K562 (cell line): ENCODE data around the gene VPS13D. TPM values are rescaled to one million over a fixed set of nuclear protein-coding genes. Genes with fewer than 3 reads are reported as not detected.

Source experiments
- ATAC-seq: fragments of 200-7000 bp; cut with Tn5 transposase; 3 replicates; pipeline ENCODE4 v1.9.1; 2020; ENCODE audit warnings: moderate library complexity
- BruUV-seq: library from RNA; stranded (reverse); fragments of 400-500 nt; replicated peaks from 2 replicates; lab custom pipeline; 2021; lab: Mats Ljungman, UMichigan
- CTCF ChIA-PET: fragments of 300-600 bp; formaldehyde crosslinking; extraction: SDS; loops from one replicate; lab custom pipeline; 2021; ENCODE audit warnings: low intra/inter-chr PET ratio; lab: Yijun Ruan, JAX
- POLR2A ChIA-PET: fragments of 300-600, 350-650 bp; sonication (Branson Sonifier 250); formaldehyde crosslinking; extraction: SDS; loops from one replicate; lab custom pipeline; 2021; ENCODE audit warnings: antibody characterized with exemption, inconsistent platforms; lab: Yijun Ruan, JAX
- DNase-seq, 4 experiments: peaks; one replicate each; pipeline versions ENCODE4 v3.0.0 to v3.0.0-alpha.2; 2011 to 2018; ENCODE audit warnings: low spot score in 3 of 4, mixed read lengths in 3 of 4; ENCODE audit errors: extremely low read depth in 1 of 4
- FAIRE-seq: peaks from 2 replicates; lab custom pipeline; 2011; peaks lifted over from hg19 to GRCh38; lab: Jason Lieb, UNC
- H2AFZ ChIP-seq: 2 replicates; pipeline ENCODE4 v1.6.0; 2011; ENCODE audit warnings: low read depth, low read length, control low read depth, inconsistent platforms
- H3K27ac ChIP-seq: fragments of 200-600 bp; 3 replicates; pipeline ENCODE4 v1.8.0; 2011; ENCODE audit warnings: low read depth, mild to moderate bottlenecking, control low read depth, inconsistent platforms, low read length, moderate library complexity, mixed read lengths; ENCODE audit errors: extremely low read depth
- H3K27me3 ChIP-seq, 2 experiments: fragments of 300-600 bp in 1 of 2; 2 replicates in 1 of 2; 3 replicates in 1 of 2; pipeline versions ENCODE4 v1.6.0 to v1.8.0; 2011; ENCODE audit warnings: inconsistent platforms in 2 of 2, low read length in 2 of 2, mild to moderate bottlenecking in 1 of 2, mixed read lengths in 1 of 2, moderate library complexity in 1 of 2; ENCODE audit not compliant: control insufficient read depth in 2 of 2, insufficient read depth in 2 of 2
- H3K36me3 ChIP-seq: fragments of 300-600 bp; 3 replicates; pipeline ENCODE4 v1.8.0; 2011; ENCODE audit warnings: mild to moderate bottlenecking, low read length, inconsistent platforms; ENCODE audit not compliant: control insufficient read depth, insufficient read depth
- H3K4me1 ChIP-seq, 2 experiments: fragments of 200-600 bp in 1 of 2; replicated peaks in 1 of 2; 2 replicates in 1 of 2; 3 replicates in 1 of 2; pipeline versions ENCODE4 v1.5.1 to v1.8.0; 2011; ENCODE audit warnings: inconsistent platforms in 2 of 2, low read length in 2 of 2, mild to moderate bottlenecking in 1 of 2, mixed read lengths in 1 of 2, moderate library complexity in 1 of 2; ENCODE audit not compliant: control insufficient read depth in 2 of 2, insufficient read depth in 2 of 2
- H3K4me2 ChIP-seq: 2 replicates; pipeline ENCODE4 v1.6.1; 2011; ENCODE audit warnings: low read length, control low read depth, inconsistent platforms, mixed read lengths; ENCODE audit not compliant: insufficient read depth
- H3K4me3 ChIP-seq: fragments of 200-600 bp; sonication (generic), shearing (Covaris generic); 2 replicates; pipeline ENCODE4 v1.5.1; 2016; ENCODE audit warnings: control low read depth, inconsistent platforms
- H3K79me2 ChIP-seq: fragments of 200-600 bp; 3 replicates; pipeline ENCODE4 v1.8.0; 2011; ENCODE audit warnings: low read length, inconsistent platforms; ENCODE audit not compliant: control insufficient read depth, insufficient read depth
- H3K9ac ChIP-seq, 2 experiments: 2 replicates each; pipeline versions ENCODE4 v1.6.0 to v1.6.1; 2011; ENCODE audit warnings: low read depth in 2 of 2, low read length in 2 of 2, control low read depth in 1 of 2, inconsistent platforms in 1 of 2, mild to moderate bottlenecking in 1 of 2, mixed read lengths in 1 of 2; ENCODE audit not compliant: insufficient read depth in 1 of 2
- H3K9me1 ChIP-seq: one replicate; pipeline ENCODE4 v1.6.0; 2011; ENCODE audit warnings: inconsistent platforms, mild to moderate bottlenecking, low read length, moderate library complexity; ENCODE audit not compliant: control insufficient read depth, insufficient read depth
- H3K9me3 ChIP-seq: replicated peaks from 2 replicates; pipeline ENCODE4 v1.5.1; 2011; ENCODE audit warnings: low read depth, low read length, inconsistent platforms; ENCODE audit not compliant: control insufficient read depth, insufficient read depth
- H4K20me1 ChIP-seq: replicated peaks from 2 replicates; pipeline ENCODE4 v1.6.1; 2011; ENCODE audit warnings: low read length, inconsistent platforms, mixed read lengths; ENCODE audit not compliant: control insufficient read depth, insufficient read depth
- CBX5 ChIP-seq: IDR thresholded peaks from 2 replicates; pipeline ENCODE4 v1.6.1; 2014; ENCODE audit warnings: low read depth, borderline replicate concordance
- CEBPB ChIP-seq: fragments of 450-650 bp; IDR thresholded peaks from 2 replicates; pipeline ENCODE4 v1.6.1; 2016; ENCODE audit warnings: missing genetic modification characterization, missing compliant biosample characterization
- CEBPG ChIP-seq, 3 experiments: fragments of 200-800 bp in 1 of 3; sonication (Bioruptor generic) in 1 of 3; sonication (generic) in 1 of 3; formaldehyde crosslinking in 1 of 3; IDR thresholded peaks in 2 of 3; conservative IDR thresholded peaks in 1 of 3; 2 replicates each; pipeline versions ENCODE4 v1.6.1 to v1.8.0; 2016 to 2022; ENCODE audit warnings: missing compliant biosample characterization in 2 of 3, missing genetic modification characterization in 2 of 3, mild to moderate bottlenecking in 1 of 3, missing genetic modification reagents in 1 of 3
- CHCHD3 ChIP-seq: fragments of 250-450 bp; sonication (Bioruptor Pico); IDR thresholded peaks from 2 replicates; pipeline ENCODE4 v2.1.2; 2022; ENCODE audit warnings: mild to moderate bottlenecking
- HNRNPLL ChIP-seq: fragments of 200-400 bp; formaldehyde crosslinking; IDR thresholded peaks from 2 replicates; pipeline ENCODE4 v1.6.1; 2017; ENCODE audit warnings: low read length, low read depth, mild to moderate bottlenecking; ENCODE audit not compliant: poor library complexity, severe bottlenecking
- RFX7 ChIP-seq: fragments of 250-450 bp; sonication (Bioruptor Pico); IDR thresholded peaks from 2 replicates; pipeline ENCODE4 v1.5.1; 2021; ENCODE audit warnings: mild to moderate bottlenecking
- SMAD2 ChIP-seq: fragments of 150-350 bp; IDR thresholded peaks from 2 replicates; pipeline ENCODE4 v1.6.1; 2014; ENCODE audit warnings: low read depth, mild to moderate bottlenecking, low read length
- TAF7 ChIP-seq: fragments of 450-650 bp; IDR thresholded peaks from 2 replicates; pipeline ENCODE4 v1.6.1; 2016; ENCODE audit warnings: missing genetic modification characterization, missing compliant biosample characterization
- YBX1 ChIP-seq: fragments of 450-650 bp; IDR thresholded peaks from 2 replicates; pipeline ENCODE4 v1.7.1; 2016; ENCODE audit warnings: mild to moderate bottlenecking
- WGBS: fragments of 100-300 bp; shearing (Covaris generic); methylation state at CpG from one replicate; pipeline ENCODE4 v1.1.6; 2016; ENCODE audit warnings: low coverage, mixed read lengths; ENCODE audit not compliant: insufficient coverage; ENCODE audit errors: missing lambda C conversion rate; 5-methylcytosine and 5-hydroxymethylcytosine counted together
- in situ Hi-C: fragments of 300-500 bp; cut with MboI; formaldehyde crosslinking; loops from 4 replicates; pipeline ENCODE4 v1.15.0; 2018; ENCODE audit warnings: inconsistent platforms, mixed read lengths
- intact Hi-C: fragments of 100-400 bp; cut with micrococcal nuclease; formaldehyde crosslinking; loops from 2 replicates; pipeline ENCODE4 v1.14.2; 2022
- polyA plus RNA-seq, 8 experiments: library from polyadenylated mRNA; depleted of rRNA in 4 of 8; stranded (reverse) in 5 of 8; unstranded in 3 of 8; fragments of >200 nt; fragmentation: Nextera tagmentation in 2 of 8; fragmentation: Illumina TruSeq in 1 of 8; extraction: Ambion mirVana in 2 of 8; extraction: Trizol in 1 of 8; gene quantifications; 2 replicates each; pipeline versions ENCODE4 v1.2.1 to v1.2.3, GENCODE V29; 2011 to 2014; ENCODE audit warnings: inconsistent platforms in 1 of 8, missing spikeins in 1 of 8
- total RNA-seq, 7 experiments: library from RNA; depleted of rRNA in 6 of 7; stranded (reverse); fragments of >200 nt in 6 of 7; fragmentation: Illumina TruSeq in 2 of 7; extraction: Trizol in 2 of 7; gene quantifications; 2 replicates each; pipeline versions ENCODE4 v1.2.1 to v1.2.3, GENCODE V29; 2011 to 2021; ENCODE audit warnings: low replicate concordance in 1 of 7

The VPS13D gene
- total and polyA plus RNA-seq, 9 of the 15 experiments (the other 6 are each of a cell fraction or from before 2014, with no cell fraction given): 6.1 to 51.5 (median 38.5) TPM

DNA sequence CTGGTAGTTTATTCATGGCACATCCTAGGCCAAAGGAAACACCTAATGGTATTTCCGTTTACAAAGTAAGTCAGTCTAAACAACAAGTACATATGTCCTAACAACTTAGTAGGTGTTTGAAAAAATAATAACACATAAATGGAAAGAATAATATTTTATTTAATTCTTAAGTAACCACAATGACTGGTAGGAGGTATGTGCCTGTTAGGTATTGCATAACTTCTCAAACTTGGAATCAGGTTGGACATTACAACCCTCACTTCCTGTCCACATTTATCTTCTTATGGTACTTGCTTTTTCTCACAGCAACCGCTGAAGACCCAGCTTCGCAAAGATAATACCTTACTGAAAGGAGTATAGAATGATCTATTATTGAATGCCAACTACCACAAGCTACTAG, 64.2 kb downstream of the VPS13D start:
- no peaks in the 10 kb centered on the region for H3K9me3 ChIP-seq
- no peaks in the 10 kb centered on the region for H3K27me3 ChIP-seq
- no peaks in the 10 kb centered on the region for H4K20me1 ChIP-seq
- no peaks in the 10 kb centered on the region for H3K4me1 ChIP-seq
- no TSS peak for BruUV-seq
- intact Hi-C loops (no loop called here), in situ Hi-C loops (no loop called here)
- H3K4me2 ChIP-seq: no peak overlapping the region
- no peaks in the 10 kb centered on the region for H3K79me2 ChIP-seq
- no peak overlapping the region for H3K9ac ChIP-seq
- ATAC-seq: no peak
- CTCF ChIA-PET: no interaction called here
- DNase-seq: no peak
- peaks cover 69% of the 10 kb centered on the region for H3K36me3 ChIP-seq
- WGBS: 88% methylated on average over 3 of the region's 3 CpGs
- POLR2A ChIA-PET: interaction anchor here (0.7 to 0.9 kb wide), 3 partner anchors 15 to 433 kb away, joined by 3 read pairs; no protein-coding TSS in a partner anchor
- FAIRE-seq: no peak
- H3K27ac ChIP-seq: no peak overlapping the region
- TF ChIP-seq CHCHD3 (CRISPR knock-in tag) (no peak), TAF7 (tag) (no peak), CEBPG (CRISPR knock-in tag; IDR thresholded peaks at IDR 0.05) (no peak), CEBPG (tag; conservative IDR thresholded peaks at IDR 0.05 in 1 of 2, IDR thresholded peaks at IDR 0.05 in 1 of 2) (peak; percentile 58 to 76; a peak in 3 of 4 replicates), HNRNPLL (no peak), RFX7 (no peak), SMAD2 (no peak), CBX5 (no peak), CEBPB (peak; percentile 63), YBX1 (no peak)
- TF ChIP-seq, all 486 proteins: peak for 2
- Histone ChIP-seq H3K4me3 (no peak overlapping the region), H3K9me1 (no peaks in the 10 kb centered on the region), H2AFZ (no peak overlapping the region)
